HG02798 (cell line): ENCODE data around the gene CD1B.
"Not testable (repeated sequence)": the region's sequence is repeated elsewhere in the genome, so short reads cannot be mapped to it uniquely, and the experiment has no call there.

Source experiments
- ATAC-seq: cut with Tn5 transposase; IDR thresholded peaks from one replicate; pipeline ENCODE4 v1.9.1; 2021; ENCODE audit warnings: mild to moderate bottlenecking; ENCODE audit not compliant: unreplicated experiment, poor library complexity

The CD1B gene

GRCh38 chr1:158329733-158330132 lies 1.6 kb downstream of the CD1B start:
- no peak for ATAC-seq

- no peak for ATAC-seq
Measured at GRCh38 chr1:158329300-158329699, 2.0 kb downstream of the CD1B start.

GRCh38 chr1:158328426-158328825 lies 2.9 kb downstream of the CD1B start:
- ATAC-seq: no peak

GRCh38 chr1:158327481-158327880 lies 3.9 kb downstream of the CD1B start:
- ATAC-seq: no peak

GRCh38 chr1:158324395-158324794 lies 6.9 kb downstream of the CD1B start:
- ATAC-seq: no peak

- ATAC-seq: no peak
Measured at GRCh38 chr1:158323866-158324265, 7.5 kb downstream of the CD1B start.

- peak; percentile 38 for ATAC-seq
Measured at GRCh38 chr1:158311066-158311465, 20.3 kb downstream of the CD1B start.

GRCh38 chr1:158310623-158311022 lies 20.7 kb downstream of the CD1B start:
- peak; percentile 56 for ATAC-seq

- no peak for ATAC-seq
Measured at GRCh38 chr1:158295791-158296190, 35.5 kb downstream of the CD1B start.

GRCh38 chr1:158290321-158290844 lies 40.9 kb downstream of the CD1B start:
- ATAC-seq: no peak

- ATAC-seq: peak; percentile 25
Measured at GRCh38 chr1:158289811-158290210, 41.5 kb downstream of the CD1B start, which contains the start of gene CD1C. Gene CD1C (plus strand): TSS chr1:158289923. CDS start chr1:158290065, 142 bp downstream.

- no peak for ATAC-seq
Measured at GRCh38 chr1:158286941-158287346, 44.4 kb downstream of the CD1B start.

- no peak for ATAC-seq
Measured at GRCh38 chr1:158286487-158286886, 44.8 kb downstream of the CD1B start.

GRCh38 chr1:158285756-158286241 lies 45.5 kb downstream of the CD1B start:
- peak; percentile 62 for ATAC-seq

- peak; percentile 51 for ATAC-seq
Measured at GRCh38 chr1:158283965-158284364, 47.4 kb downstream of the CD1B start.

GRCh38 chr1:158282421-158282820 lies 48.9 kb downstream of the CD1B start:
- ATAC-seq: not testable (repeated sequence)
